ENCODE measurements around the gene TAF11L5. TPM values are rescaled to one million over a fixed set of nuclear protein-coding genes. Genes with fewer than 3 reads are reported as not detected.

TAF11L5 gene
- total RNA-seq, 1 donor from 2014 or later = not detected

Other genes starting within 250 kb of the TAF11L5 start
- gene TAF11L2, start 27.0 kb upstream of the TAF11L5 start, total RNA-seq = not detected
- gene TAF11L3, start 6.9 kb upstream of the TAF11L5 start, total RNA-seq = not detected
- not detected for gene TAF11L4, start 3.4 kb upstream of the TAF11L5 start, total RNA-seq
- gene TAF11L6, start 3.4 kb downstream of the TAF11L5 start, total RNA-seq = not detected
- not detected for gene TAF11L7, start 60.5 kb downstream of the TAF11L5 start, total RNA-seq
- gene TAF11L8, start 65.7 kb downstream of the TAF11L5 start, total RNA-seq = not detected
- gene TAF11L9, start 69.2 kb downstream of the TAF11L5 start, total RNA-seq = not detected
- not detected for gene TAF11L10, start 72.6 kb downstream of the TAF11L5 start, total RNA-seq
- gene TAF11L11, start 78.9 kb downstream of the TAF11L5 start, total RNA-seq = not detected
- gene TAF11L12, start 85.2 kb downstream of the TAF11L5 start, total RNA-seq = not detected
- gene TAF11L13, start 106.9 kb downstream of the TAF11L5 start, total RNA-seq = not detected
- not detected for gene TAF11L14, start 109.2 kb downstream of the TAF11L5 start, total RNA-seq